IMR-90 (cell line): ENCODE data around the gene NR4A2. TPM values are rescaled to one million over a fixed set of nuclear protein-coding genes. Genes with fewer than 3 reads are reported as not detected.

Experiments
- ATAC-seq: fragments of 200-7000 bp; cut with Tn5 transposase; 2 replicates; pipeline ENCODE4 v1.9.1; 2020; ENCODE audit warnings: low read depth, mild to moderate bottlenecking, moderate library complexity
- BruUV-seq: library from RNA; stranded (reverse); fragments of 400-500 nt; replicated peaks from 2 replicates; lab custom pipeline; 2021; lab: Mats Ljungman, UMichigan
- CTCF ChIA-PET: fragments of 300-600 bp; formaldehyde crosslinking; extraction: SDS; loops from one replicate; lab custom pipeline; 2021; ENCODE audit warnings: antibody characterized with exemption; lab: Yijun Ruan, JAX
- POLR2A ChIA-PET: fragments of 300-600 bp; sonication (Branson Sonifier 250); formaldehyde crosslinking; loops from one replicate; lab custom pipeline; 2022; ENCODE audit warnings: antibody characterized with exemption; ENCODE audit not compliant: unreplicated experiment; lab: Charles Lee
- DNase-seq: peaks from one replicate; pipeline ENCODE4 v3.0.0; 2013
- H2AFZ ChIP-seq: replicated peaks from 2 replicates; pipeline ENCODE3; 2013; ENCODE audit warnings: low read length, mild to moderate bottlenecking; ENCODE audit not compliant: poor library complexity
- H2AK5ac ChIP-seq: 2 replicates; pipeline ENCODE4 v1.6.1; 2013; ENCODE audit warnings: low read depth, low read length, inconsistent platforms
- H2AK9ac ChIP-seq: replicated peaks from 2 replicates; pipeline ENCODE3; 2013; ENCODE audit warnings: mild to moderate bottlenecking, low read depth, low read length, moderate library complexity; ENCODE audit not compliant: poor library complexity
- H2BK120ac ChIP-seq: 2 replicates; pipeline ENCODE4 v1.6.1; 2013; ENCODE audit warnings: low read depth, low read length, inconsistent platforms
- H2BK15ac ChIP-seq: 3 replicates; pipeline ENCODE4 v1.6.1; 2013; ENCODE audit warnings: low read depth, low read length, inconsistent platforms
- H2BK20ac ChIP-seq: 2 replicates; pipeline ENCODE4 v1.6.1; 2013; ENCODE audit warnings: low read depth, mild to moderate bottlenecking, inconsistent platforms, low read length, moderate library complexity
- H2BK5ac ChIP-seq: 2 replicates; pipeline ENCODE4 v1.6.1; 2013; ENCODE audit warnings: mild to moderate bottlenecking, low read depth, low read length, inconsistent platforms; ENCODE audit not compliant: poor library complexity, severe bottlenecking
- H3K14ac ChIP-seq: replicated peaks from 2 replicates; pipeline ENCODE4 v1.6.1; 2013; ENCODE audit warnings: low read depth, low read length, inconsistent platforms
- H3K18ac ChIP-seq: 2 replicates; pipeline ENCODE4 v1.6.1; 2013; ENCODE audit warnings: low read depth, low read length, control low read depth
- H3K23ac ChIP-seq: 2 replicates; pipeline ENCODE4 v1.6.1; 2013; ENCODE audit warnings: low read depth, low read length, inconsistent platforms
- H3K27ac ChIP-seq: 2 replicates; pipeline ENCODE4 v1.5.1; 2013; ENCODE audit warnings: mild to moderate bottlenecking, control low read depth, low read length; ENCODE audit not compliant: insufficient read depth
- H3K27me3 ChIP-seq: 2 replicates; pipeline ENCODE4 v1.6.1; 2013; ENCODE audit warnings: low read length; ENCODE audit not compliant: control insufficient read depth, insufficient read depth
- H3K36me3 ChIP-seq: 2 replicates; pipeline ENCODE4 v1.6.1; 2013; ENCODE audit warnings: low read length, mixed read lengths; ENCODE audit not compliant: control insufficient read depth, insufficient read depth
- H3K4ac ChIP-seq: 2 replicates; pipeline ENCODE4 v1.6.1; 2013; ENCODE audit warnings: low read depth, low read length, inconsistent platforms
- H3K4me1 ChIP-seq: 2 replicates; pipeline ENCODE4 v1.6.1; 2013; ENCODE audit warnings: low read length, mixed read lengths; ENCODE audit not compliant: control insufficient read depth, insufficient read depth
- H3K4me2 ChIP-seq: 2 replicates; pipeline ENCODE4 v1.6.1; 2013; ENCODE audit warnings: low read depth, mild to moderate bottlenecking, control low read depth, low read length, moderate library complexity
- H3K4me3 ChIP-seq: 2 replicates; pipeline ENCODE4 v1.5.1; 2013; ENCODE audit warnings: low read depth, mild to moderate bottlenecking, control low read depth, low read length, moderate library complexity; ENCODE audit not compliant: insufficient read depth
- H3K56ac ChIP-seq: 2 replicates; pipeline ENCODE4 v1.6.1; 2013; ENCODE audit warnings: low read length, inconsistent platforms; ENCODE audit not compliant: insufficient read depth; ENCODE audit errors: extremely low read depth
- H3K79me1 ChIP-seq, 2 experiments: 2 replicates each; pipeline ENCODE4 v1.6.1; 2013; ENCODE audit warnings: low read length in 2 of 2, inconsistent platforms in 1 of 2, low read depth in 1 of 2
- H3K9ac ChIP-seq: 2 replicates; pipeline ENCODE4 v1.6.1; 2013; ENCODE audit warnings: low read depth, low read length, control low read depth
- H3K9me1 ChIP-seq: 2 replicates; pipeline ENCODE4 v1.6.1; 2013; ENCODE audit warnings: low read length, inconsistent platforms; ENCODE audit not compliant: insufficient read depth
- H3K9me3 ChIP-seq: 2 replicates; pipeline ENCODE4 v1.6.1; 2013; ENCODE audit warnings: low read length; ENCODE audit not compliant: control insufficient read depth, insufficient read depth
- H4K20me1 ChIP-seq: 2 replicates; pipeline ENCODE4 v1.6.1; 2013; ENCODE audit warnings: low read length, inconsistent platforms; ENCODE audit not compliant: insufficient read depth
- H4K5ac ChIP-seq: 2 replicates; pipeline ENCODE4 v1.6.1; 2013; ENCODE audit warnings: mild to moderate bottlenecking, low read depth, low read length, control low read depth
- H4K8ac ChIP-seq, 2 experiments: 2 replicates each; pipeline ENCODE4 v1.6.1; 2013; ENCODE audit warnings: low read depth in 2 of 2, low read length in 2 of 2, control low read depth in 1 of 2, inconsistent platforms in 1 of 2
- H4K91ac ChIP-seq: 2 replicates; pipeline ENCODE4 v1.6.1; 2013; ENCODE audit warnings: low read depth, low read length, inconsistent platforms; ENCODE audit not compliant: insufficient read depth
- BHLHE40 ChIP-seq: fragments of 150-350 bp; IDR thresholded peaks from 2 replicates; pipeline ENCODE4 v1.6.1; 2016; ENCODE audit warnings: mild to moderate bottlenecking, low read depth, low read length
- FOS ChIP-seq: fragments of 150-350 bp; IDR thresholded peaks from 2 replicates; pipeline ENCODE4 v1.6.1; 2016; ENCODE audit warnings: low read depth, low read length
- MAFK ChIP-seq: IDR thresholded peaks from 2 replicates; pipeline ENCODE4 v1.6.1; 2012; ENCODE audit warnings: low read depth, low read length, improper control_type of control experiment
- MXI1 ChIP-seq: IDR thresholded peaks from 2 replicates; pipeline ENCODE4 v1.6.1; 2012; ENCODE audit warnings: low read depth, mild to moderate bottlenecking, low read length, moderate library complexity, borderline replicate concordance
- NFE2L2 ChIP-seq: fragments of 150-350 bp; IDR thresholded peaks from 2 replicates; pipeline ENCODE4 v1.6.1; 2016; ENCODE audit warnings: low read depth, mild to moderate bottlenecking, low read length
- POLR2A ChIP-seq: IDR thresholded peaks from 2 replicates; pipeline ENCODE4 v1.6.1; 2012; ENCODE audit warnings: mild to moderate bottlenecking, low read depth, low read length
- dilution Hi-C: fragments of 300-500 bp; cut with HindIII; formaldehyde crosslinking; loops from one replicate; pipeline ENCODE4 v1.14.3; 2018; ENCODE audit warnings: low sequenced_read_pairs; ENCODE audit not compliant: unreplicated experiment
- in situ Hi-C: fragments of 300-500 bp; cut with MboI; formaldehyde crosslinking; loops from 3 replicates; pipeline ENCODE4 v1.14.3; 2019; ENCODE audit warnings: low sequenced_read_pairs, inconsistent platforms, mixed read lengths
- intact Hi-C: fragments of 100-400 bp; cut with micrococcal nuclease; formaldehyde crosslinking; loops from 2 replicates; pipeline ENCODE4 v1.10.0; 2022
- polyA plus RNA-seq, 3 experiments: library from polyadenylated mRNA; depleted of rRNA; stranded (reverse); fragments of >200 nt; gene quantifications; 2 replicates each; pipeline ENCODE4 v1.2.3, GENCODE V29; 2012; ENCODE audit warnings: low replicate concordance in 1 of 3
- total RNA-seq: library from RNA; depleted of rRNA; stranded (reverse); fragments of >200 nt; gene quantifications from 2 replicates; pipeline ENCODE4 v1.2.3, GENCODE V29; 2012
- TF ChIP-seq, protein P1 (sequence below): fragments of 150-350 bp; IDR thresholded peaks from 2 replicates; pipeline ENCODE4 v1.6.1; 2017; ENCODE audit warnings: mild to moderate bottlenecking, antibody characterized with exemption, low read length, low read depth
- TF ChIP-seq, protein P2 (sequence below): conservative IDR thresholded peaks from 2 replicates; pipeline ENCODE4 v1.5.1; 2012; ENCODE audit warnings: mild to moderate bottlenecking, low read depth, low read length, improper control_type of control experiment

The NR4A2 gene
- total and polyA plus RNA-seq, 2 of the 4 experiments (the other 2 are of a cell fraction) = 0.72 to 2.3 TPM

DNA sequence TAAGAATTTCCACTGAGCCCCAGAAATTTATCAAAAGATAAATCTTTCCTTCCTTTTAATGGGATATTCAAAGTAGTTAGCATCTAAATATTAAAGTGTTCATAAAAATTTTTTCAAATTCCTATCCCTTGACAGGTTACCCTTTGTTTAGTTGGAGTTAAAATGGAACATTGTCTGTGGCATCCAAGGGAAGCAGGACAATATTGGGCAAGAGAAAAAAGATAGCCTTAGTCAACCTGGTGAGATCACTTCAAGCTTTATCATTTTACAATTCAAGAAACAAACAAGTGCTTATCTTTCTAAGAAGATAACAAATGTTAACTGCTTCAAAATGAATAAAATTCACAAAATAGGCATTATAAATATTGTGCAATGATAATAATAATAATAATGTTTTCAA is 21.7 kb downstream of the NR4A2 start:
- POLR2A ChIA-PET = no interaction called here
- Histone ChIP-seq H3K79me1 (no peaks in the 10 kb centered on the region), H2BK15ac (no peak overlapping the region), H2BK5ac (no peak overlapping the region), H3K56ac (no peak overlapping the region), H3K18ac (no peak overlapping the region), H2AK5ac (no peak overlapping the region), H3K27ac (no peak overlapping the region), H4K8ac (no peak overlapping the region), H4K20me1 (no peaks in the 10 kb centered on the region), H3K27me3 (no peaks in the 10 kb centered on the region), H3K4me1 (no peaks in the 10 kb centered on the region), H2AFZ (no peak overlapping the region), H3K14ac (no peak overlapping the region), H3K4me2 (no peak overlapping the region), H4K91ac (no peak overlapping the region), H3K9ac (no peak overlapping the region), H3K23ac (no peak overlapping the region), H3K9me1 (no peaks in the 10 kb centered on the region), H4K5ac (no peak overlapping the region), H3K36me3 (no peaks in the 10 kb centered on the region), H2AK9ac (no peak overlapping the region), H2BK20ac (no peak overlapping the region), H3K9me3 (no peaks in the 10 kb centered on the region), H3K4ac (no peak overlapping the region), H2BK120ac (no peak overlapping the region), H3K4me3 (no peak overlapping the region)
- intact Hi-C loops = no loop called here
- no peak for ATAC-seq
- dilution Hi-C loops = no loop called here
- TF ChIP-seq, protein P1, sequence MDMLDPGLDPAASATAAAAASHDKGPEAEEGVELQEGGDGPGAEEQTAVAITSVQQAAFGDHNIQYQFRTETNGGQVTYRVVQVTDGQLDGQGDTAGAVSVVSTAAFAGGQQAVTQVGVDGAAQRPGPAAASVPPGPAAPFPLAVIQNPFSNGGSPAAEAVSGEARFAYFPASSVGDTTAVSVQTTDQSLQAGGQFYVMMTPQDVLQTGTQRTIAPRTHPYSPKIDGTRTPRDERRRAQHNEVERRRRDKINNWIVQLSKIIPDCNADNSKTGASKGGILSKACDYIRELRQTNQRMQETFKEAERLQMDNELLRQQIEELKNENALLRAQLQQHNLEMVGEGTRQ = no peak
- TF ChIP-seq MXI1 (no peak), POLR2A (no peak), NFE2L2 (no peak), FOS (no peak), BHLHE40 (no peak), MAFK (no peak)
- TF ChIP-seq, protein P2, sequence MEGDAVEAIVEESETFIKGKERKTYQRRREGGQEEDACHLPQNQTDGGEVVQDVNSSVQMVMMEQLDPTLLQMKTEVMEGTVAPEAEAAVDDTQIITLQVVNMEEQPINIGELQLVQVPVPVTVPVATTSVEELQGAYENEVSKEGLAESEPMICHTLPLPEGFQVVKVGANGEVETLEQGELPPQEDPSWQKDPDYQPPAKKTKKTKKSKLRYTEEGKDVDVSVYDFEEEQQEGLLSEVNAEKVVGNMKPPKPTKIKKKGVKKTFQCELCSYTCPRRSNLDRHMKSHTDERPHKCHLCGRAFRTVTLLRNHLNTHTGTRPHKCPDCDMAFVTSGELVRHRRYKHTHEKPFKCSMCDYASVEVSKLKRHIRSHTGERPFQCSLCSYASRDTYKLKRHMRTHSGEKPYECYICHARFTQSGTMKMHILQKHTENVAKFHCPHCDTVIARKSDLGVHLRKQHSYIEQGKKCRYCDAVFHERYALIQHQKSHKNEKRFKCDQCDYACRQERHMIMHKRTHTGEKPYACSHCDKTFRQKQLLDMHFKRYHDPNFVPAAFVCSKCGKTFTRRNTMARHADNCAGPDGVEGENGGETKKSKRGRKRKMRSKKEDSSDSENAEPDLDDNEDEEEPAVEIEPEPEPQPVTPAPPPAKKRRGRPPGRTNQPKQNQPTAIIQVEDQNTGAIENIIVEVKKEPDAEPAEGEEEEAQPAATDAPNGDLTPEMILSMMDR = no peak
- CTCF ChIA-PET = no interaction called here
- no peak for DNase-seq
- in situ Hi-C loops = no loop called here
- BruUV-seq = no TSS peak
